Suppressor macrophage treated with lipopolysaccharide for 1 hour (primary cell): ENCODE measurements around the gene ARHGEF25.
"Not testable (repeated sequence)": the region's sequence is repeated elsewhere in the genome, so short reads cannot be mapped to it uniquely, and the experiment has no call there.

Experiments used
- DNase-seq, 3 donors: peaks; one replicate each; pipeline ENCODE4 v3.0.0-alpha.2; 2020 to 2022

ARHGEF25 gene

DNA sequence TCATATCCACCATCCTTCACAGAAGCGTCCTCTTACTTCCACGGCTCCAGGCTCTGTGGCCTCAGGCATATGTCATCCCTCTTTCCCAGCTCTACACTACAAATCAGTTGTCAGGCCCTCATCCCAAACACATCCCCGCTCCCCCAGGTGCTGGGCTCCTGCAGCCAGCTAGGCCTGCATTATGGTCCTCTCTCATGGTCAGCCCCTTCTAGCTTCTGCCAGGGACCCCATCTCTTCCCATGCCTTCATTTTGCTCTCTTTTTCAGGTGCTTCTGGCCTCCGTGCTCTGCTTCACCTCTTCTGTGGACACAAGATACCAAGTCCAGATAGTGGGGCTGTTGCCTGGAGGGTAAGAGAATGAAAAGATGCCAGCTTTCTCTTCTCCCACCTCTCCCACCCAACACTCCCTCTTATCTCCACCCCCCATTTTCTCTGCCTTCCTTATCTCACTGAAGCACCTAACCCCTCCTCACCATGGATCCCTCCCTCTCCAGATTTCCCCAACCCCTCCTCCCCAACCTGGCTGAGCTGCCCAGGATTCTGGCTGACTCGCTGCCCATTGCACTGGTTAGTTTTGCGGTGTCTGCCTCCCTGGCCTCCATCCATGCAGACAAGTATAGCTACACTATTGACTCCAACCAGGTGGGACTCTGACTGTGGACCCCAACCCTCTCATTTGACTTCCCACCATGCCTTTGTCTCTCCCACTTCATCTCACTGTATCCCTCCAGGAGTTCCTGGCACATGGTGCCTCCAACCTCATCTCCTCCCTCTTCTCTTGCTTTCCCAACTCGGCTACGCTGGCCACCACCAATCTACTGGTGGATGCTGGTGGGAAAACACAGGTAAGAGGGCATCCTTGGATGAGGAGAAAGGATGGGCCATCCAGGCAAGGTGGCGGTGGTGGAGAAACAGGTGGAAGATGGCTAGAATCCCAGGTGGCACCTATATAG, 11.3 kb downstream of the ARHGEF25 start:
- no peak for DNase-seq

DNA sequence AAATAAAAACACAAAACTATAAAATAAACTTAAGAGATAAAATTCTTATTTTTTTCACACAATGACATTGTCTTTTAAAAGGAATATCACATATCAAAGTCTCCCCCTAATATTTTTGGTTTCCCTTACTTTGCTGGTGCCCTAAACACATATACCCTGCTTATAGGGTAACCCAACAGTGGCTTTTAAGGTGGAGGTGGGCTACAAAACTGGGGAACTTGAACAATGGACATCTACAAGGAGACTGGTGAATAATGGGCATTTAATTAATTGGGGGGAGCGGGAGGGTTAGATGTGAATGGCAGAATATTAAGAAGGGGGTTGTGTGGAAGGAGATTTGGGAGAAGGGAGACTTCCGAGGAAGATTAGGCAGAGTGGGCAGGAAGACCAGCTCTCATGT, 12.2 kb downstream of the ARHGEF25 start:
- DNase-seq, result no peak

DNA sequence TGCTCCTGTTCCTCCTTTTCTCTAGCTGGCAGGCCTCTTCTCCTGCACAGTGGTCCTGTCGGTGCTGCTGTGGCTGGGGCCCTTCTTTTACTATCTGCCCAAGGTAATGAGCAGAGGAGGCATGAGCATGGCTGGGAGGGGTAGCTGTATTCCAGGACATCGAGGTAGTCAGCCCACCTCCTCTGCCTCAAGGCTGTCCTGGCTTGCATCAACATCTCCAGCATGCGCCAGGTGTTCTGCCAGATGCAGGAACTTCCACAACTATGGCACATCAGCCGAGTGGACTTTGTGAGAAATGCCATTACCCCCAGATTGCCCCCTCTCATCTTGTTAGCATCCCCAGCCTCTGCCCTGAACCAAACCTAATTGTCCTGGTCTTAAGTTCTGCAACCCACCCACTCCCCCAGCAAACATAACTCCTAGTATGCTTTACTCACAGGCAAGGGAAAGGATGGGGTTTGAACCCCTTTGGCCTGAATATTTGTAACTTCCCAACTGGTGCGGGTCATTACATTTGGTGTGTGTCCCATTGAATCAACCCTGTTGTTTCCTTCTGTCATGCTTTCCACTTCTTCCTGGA, 12.7 kb downstream of the ARHGEF25 start:
- no peak for DNase-seq

DNA sequence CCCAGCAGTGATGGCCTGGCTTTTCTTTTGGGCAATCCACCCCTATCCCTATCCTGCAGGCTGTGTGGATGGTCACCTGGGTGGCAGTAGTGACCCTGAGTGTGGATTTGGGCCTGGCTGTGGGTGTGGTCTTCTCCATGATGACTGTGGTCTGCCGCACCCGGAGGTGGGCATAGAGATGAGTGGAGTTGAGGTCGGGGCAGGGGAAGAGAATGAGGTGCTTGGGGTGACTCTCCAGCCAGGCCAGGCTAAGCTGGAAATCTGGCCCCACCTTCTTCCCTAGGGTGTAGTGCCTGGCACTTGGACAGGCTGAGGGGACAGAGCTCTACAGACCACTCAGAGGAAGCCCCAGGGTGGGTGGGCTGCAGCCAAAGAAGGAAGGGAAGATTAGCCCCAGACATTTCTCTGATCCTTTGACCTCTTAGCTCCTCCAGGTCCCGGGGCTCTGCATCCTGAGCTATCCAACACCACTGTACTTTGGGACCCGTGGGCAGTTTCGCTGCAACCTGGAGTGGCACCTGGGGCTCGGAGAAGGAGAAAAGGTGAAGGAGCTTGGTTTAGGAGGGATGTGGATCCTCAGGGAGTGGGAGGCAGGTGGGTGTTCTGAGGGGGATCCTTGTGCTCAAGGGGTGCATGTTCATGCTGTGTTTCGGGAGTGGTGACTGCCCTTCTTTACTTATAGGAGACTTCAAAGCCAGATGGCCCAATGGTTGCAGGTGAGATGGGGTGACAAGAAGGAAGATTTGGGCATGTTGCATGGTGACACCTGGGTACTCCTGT, 13.4 kb downstream of the ARHGEF25 start:
- DNase-seq, result no peak

DNA sequence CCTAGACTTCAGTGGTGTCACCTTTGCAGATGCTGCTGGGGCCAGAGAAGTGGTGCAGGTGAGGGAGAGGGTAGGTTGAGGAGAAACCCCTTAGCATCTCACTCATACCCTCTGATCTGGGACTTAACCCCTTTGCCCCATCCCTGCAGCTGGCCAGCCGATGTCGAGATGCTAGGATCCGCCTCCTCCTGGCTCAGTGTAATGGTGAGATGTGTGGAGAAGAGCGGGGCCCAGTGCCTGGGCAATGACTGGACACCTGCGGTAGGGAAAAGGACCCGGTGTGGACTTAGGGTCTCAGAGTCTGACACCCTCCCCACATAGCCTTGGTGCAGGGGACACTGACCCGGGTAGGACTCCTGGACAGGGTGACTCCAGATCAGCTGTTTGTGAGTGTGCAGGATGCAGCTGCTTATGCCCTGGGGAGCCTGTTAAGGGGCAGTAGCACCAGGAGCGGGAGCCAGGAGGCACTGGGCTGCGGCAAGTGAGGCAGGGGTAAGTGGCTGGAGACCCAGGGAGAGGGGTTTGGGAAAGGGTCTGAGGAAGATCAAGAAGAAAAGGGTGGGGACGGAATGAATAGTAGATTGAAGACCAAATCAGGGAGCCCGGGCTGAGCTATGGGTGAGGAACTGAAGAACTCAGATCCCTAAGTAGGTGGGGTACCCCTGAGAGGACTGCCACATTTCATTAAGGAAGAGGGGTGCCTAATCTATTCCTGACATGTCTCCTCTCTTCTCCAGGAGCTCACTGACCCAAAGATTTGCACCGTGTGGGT, 14.2 kb downstream of the ARHGEF25 start:
- no peak for DNase-seq

DNA sequence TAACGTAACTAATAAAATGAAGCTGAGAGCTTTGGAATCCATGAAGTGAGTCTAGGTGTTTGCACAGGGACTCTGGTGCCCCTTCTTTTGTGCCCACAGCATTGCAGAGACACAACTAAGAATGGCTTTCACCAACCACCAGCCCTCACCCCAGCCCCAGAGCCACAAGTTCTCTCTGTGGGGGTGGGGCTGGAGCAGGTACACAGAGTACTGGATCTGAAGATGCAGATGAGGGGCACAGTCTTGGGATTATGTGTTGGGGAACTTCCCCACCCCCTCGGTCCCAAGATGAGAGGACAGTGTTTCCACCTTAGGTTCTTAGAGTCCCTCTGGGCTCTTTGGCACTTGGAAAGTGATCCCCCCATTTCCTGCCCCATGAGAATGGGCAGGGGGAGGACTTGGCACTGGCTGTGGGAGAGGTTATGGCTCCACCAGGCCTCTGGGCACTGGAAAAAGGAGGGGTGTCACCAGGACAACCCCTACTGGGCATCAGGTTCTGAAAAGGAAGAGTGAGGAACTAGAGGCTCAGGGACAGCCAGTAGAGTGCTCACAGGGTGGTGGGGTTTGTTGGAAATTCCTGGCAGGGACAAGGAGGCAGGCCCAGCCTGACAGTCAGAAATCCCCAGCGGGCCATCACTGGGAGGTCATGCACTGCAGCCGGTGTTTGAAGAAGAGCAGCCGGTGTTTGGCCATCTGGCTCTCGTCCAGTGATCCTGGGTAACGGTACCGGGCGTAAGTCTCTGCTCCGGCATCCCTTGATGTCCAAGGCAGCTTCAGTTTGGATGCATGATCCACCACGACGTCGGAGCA, 15.1 kb downstream of the ARHGEF25 start:
- DNase-seq, result peak in 2 of 3 donors; percentile 40 to 56

DNA sequence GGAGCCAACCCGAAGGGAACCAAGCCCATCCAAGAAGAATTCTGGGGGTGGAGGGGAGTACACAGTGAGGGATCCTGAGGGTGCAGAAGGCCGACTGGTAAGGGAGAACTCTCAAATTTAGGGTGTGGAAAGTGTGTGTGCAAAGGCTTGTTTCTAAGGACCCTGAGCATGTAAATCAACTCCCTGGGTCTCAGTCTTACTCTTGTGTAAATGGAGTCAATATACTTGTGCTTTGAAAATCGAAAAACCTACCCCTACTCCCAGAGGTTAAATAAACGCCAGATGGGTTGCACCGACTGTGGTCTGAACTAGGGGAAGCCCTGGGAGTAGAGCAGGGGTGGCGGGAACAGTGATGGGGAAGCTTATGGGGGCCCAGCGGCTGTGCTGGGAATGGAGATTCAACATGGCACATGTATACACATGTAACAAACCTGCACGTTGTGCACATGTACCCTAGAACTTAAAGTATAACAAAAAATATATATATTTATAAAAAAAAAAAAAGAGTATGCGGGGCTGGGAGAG, 15.7 kb downstream of the ARHGEF25 start:
- DNase-seq, result no peak

DNA sequence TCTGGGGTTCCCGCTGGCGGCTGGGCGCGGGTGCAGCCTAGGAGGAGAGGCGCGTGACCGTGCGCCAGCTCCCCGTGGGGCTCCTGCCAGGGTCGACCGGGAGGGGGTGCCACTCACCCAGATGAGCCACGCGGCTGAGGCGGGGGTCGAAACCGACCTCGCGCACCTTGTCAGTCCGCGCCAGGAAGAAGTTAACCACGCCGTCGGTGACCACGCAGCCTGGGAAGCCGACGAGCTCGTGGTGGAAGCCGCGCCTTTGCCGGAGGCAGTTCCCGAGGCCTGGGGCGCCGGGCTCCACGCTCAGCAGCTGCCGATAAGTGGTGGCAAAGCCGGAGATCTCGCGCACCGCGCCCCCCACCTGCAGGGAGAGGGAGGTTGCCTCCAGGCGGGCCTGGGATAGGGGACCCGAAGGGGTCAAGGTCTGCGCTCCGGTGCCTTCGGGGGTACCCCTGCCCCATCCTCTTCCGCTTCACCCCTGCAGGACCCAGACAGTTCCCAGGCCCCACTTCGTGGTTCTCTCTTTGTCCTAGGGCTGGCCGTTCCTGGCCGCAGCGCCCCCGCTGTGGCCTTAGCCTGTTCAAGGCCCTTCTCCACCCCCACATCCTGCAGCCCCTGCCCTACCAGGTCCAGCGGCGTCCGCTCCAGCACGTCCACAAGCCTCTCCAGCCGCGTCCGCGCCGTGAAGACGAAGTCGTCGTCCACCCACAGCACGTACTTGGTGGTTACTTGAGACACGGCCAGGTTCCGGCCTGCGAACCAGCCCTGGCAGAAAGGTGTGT, 16.5 kb downstream of the ARHGEF25 start:
- peak in 2 of 3 donors; percentile 42 to 64 for DNase-seq

DNA sequence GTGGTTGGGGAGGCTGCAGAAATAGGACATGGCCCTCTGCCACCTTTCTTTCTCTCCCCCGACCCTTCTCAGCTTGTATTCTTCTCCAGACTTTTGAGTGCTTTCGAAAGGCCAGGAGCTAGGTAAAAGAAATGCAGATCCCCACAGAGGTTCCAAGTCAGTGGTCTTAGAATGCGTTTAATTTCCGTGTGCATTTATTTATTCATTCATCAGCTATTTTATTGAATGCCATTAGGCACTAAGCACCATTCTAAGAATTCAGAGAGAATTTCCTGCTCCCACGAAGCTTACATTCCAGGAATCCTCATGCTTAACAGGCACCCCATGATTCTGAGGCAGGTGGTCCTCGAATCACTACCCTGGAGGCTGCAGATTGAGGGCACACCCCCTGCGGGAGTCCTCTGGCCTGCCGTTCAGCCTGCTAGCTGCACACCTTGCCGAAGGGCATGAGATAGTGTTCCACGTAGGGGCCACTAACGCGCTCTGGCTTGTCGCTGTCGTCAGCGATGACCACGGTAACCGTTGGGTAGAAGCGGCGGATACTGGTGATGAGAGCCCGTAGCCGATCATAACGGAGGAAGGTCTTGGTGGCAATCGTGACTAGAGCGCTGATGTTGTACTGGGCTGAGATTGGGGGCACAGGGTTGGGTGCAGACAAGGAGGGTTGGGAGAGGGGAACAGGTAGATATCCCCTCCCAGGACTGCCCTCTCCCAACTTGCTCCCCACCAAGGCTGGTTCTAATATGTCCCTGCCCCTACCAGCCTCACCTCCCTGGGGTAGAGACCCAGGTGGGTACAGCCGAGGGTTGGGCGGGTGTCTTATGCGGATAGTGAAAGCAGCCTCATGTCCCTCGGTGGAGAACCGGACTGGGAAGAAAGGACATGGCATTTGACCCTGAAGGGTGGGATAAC, 17.3 kb downstream of the ARHGEF25 start:
- DNase-seq, result no peak

DNA sequence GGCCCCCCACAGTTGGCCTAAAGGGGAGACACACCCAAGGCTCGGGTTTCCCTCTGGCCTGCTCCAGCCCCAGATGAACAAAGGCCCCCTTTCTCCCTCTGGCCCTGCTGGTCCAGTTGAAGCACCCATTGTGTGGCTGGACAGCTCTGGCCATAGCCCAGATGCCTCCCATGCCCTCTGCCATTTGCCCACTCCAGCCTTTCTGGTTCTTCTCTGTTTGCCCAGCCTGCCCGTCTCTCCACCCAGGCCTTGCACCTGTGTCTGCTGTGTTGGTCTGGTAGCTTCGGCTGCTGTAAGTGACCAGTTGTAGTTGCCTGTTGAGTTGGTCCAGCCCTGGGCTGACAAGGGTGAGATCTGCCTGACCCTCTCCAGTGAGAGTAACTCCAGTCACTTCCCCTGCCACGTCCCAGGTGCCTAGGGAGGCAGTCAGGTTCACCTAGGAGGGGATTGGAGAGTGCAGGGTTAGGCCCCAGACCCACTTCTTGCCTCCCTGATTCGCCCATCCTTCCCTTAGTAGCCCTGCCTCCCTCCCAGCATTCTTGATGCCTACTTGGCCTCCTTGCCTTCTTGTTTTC, 18.7 kb downstream of the ARHGEF25 start:
- no peak for DNase-seq

DNA sequence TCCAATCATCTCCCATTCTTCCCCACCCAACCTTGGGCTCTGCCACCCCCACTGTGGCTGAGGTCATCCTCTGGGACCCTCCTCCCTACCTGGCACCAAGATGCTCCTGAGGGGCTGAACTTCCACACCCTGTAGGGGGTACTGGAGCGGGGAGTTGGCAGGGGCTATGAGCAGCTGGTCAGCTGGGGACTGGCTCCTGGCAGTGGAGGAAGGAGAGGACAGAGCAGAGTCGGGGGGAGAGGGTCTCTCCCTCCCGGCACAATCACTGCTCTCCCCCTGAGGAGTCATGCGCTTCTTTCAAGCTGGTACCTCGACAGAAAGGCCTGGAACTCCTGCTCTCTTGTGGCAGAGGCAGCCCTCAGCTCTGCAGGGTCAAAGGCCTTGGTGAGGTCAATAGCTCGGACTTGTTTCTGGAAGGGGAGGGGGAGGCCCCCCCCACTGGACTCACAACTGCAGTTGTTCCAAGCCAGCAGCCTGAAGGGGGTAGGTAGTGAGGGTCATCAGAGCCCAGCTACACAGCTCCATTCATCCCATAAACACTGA, 19.7 kb downstream of the ARHGEF25 start:
- DNase-seq, result no peak

DNA sequence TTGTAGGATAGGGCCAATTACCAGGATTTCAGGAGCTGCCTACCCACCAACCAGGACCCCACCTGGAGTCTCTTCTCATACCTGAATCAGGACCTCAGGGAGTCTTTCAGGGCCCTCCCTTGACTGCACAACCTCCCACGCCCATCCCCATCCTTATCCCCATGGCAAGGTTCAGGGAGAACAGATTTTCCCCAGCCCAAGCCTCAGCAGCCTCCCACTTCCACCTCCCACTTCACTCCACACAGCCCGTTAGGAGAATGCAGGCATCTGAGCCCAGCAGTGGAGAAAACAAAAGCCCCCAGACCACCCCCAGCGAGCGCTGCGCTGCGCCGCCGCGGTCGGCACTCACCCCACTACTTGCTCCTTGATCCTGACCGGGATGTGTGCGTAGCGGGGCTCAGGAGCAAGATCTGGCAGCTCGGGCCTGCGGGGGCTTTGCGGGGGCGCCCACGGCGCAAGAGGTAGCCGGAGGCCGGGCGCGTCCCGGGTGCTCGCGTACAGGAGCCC, 20.4 kb downstream of the ARHGEF25 start:
- no peak for DNase-seq

DNA sequence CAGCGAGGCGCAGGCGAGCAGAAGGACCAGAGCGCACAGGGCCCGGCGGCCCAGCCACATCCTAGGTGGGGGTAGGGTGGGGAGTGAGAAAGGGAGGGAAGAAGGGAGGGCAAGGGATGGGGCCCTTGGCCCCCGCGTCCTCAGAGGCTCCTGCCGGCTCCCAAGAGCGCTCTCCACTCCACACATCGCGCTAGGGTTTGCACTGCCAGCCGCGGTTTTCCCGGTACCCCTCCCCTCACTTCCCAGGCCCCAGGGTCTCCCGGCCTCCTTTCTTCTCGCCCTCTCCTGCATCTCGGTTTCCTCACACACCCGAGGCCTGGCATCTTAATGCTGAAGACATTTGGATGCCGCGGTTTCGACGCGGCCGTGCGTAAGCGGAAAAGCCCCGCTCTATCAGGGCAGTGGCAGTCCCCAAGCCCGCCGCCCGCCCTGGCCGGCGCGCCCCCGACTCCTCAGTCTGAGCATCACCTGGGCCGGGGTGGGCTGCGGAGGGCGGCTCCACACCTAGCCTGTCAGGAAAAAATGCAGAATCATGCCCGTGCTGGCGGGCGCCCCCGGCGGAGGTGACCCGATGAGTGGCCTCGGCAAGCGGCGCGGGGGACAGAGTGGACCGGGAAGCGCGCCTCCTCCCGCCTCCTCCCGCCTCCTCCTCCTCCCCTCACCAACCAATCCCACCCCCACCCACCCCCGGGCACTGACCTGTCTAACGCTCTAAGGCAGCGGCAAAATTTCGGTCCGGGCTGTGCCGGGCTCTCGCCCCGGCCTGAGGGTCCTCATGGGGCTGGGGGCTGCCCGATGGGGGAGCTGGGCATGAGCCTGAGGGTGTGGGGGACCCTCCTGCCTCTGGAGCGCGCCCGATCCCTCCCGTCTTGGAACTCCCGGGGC, 21.1 kb downstream of the ARHGEF25 start:
- DNase-seq, result peak in 2 of 3 donors; percentile 40 to 60

DNA sequence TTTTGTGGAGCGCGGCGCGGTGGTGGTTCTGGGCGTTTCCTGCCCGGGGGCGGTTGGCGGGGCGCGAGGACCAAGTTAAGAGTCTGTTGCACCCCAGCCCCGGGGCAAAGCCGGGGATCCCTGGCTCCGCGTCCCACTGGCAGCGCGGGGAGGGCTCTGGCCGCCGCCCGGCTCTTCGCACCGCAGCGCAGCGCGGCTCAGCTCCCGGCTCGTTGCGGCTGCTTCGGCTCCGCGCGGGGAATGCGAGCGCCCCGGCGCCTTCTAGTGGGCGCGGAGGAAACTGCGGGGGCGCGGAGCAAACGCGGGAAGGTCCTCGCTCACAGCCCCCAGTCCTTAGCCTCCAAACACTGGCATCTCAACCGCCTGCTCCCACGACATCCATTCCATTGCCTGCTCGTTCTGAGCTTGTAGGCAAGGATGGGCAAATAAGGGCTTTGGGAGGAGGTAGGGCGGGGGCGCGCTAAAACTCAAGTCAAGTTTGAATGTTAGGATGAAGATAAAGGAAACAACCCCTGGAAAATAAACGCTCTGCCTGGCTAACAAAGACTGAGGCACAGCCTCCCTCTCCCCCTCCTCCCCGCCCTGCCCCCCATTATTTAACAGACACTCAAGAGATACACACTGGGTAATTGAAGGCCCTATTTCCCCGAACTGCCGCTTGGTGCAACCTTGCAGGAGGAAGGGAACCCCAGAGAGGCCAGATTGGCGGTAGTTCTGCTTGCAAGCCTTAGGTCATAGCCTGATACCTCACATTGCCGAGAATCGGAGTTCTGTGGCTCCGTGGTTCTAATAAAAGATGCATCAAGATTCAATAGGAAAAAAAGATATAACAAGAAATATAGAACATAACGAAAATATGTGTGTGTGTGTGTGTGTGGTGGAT, 22.0 kb downstream of the ARHGEF25 start, which contains the start of gene B4GALNT1:
Gene B4GALNT1 (minus strand): TSS at position 244 of the 883 bp plus-strand sequence. CDS start 1,069 bp downstream, outside the sequence.
- DNase-seq, result peak; percentile 65 to 86 (median 77)

DNA sequence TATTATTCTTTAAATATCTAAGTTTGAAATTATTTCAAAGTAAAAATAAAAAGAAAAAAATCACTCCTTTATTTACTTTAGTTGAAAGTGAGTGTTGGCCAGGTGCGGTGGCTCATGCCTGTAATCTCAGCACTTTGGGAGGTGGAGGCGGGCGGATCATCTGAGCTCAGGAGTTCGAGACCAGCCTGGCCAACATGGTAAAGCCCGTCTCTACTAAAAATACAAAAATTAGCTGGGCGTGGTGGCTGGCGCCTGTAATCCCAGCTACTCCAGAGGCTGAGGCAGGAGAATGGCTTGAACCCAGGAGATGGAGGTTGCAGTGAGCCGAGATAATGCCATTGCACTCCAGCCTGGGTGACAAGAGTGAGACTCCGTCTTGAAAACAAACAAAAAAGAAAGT, 25.5 kb downstream of the ARHGEF25 start:
- not testable (repeated sequence) for DNase-seq

DNA sequence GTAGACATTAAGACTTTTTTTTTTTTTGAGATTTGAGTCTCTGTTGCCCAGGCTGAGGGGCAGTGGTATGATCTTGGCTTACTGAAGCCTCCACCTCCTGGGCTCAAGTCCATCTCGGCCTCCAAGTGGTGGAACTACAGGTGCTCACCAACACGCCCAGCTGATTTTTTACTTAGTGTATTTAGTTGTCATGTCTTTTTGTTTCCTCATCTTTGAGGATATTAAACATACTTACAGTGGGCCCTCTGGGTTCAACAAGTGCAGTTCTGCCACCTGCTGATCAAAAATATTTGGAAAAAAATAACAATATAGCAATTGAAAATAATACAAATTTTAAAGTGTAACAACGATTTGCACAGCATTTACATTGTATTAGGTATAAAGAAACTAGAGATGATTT, 26.1 kb downstream of the ARHGEF25 start:
- no peak for DNase-seq
